HG02885 (cell line): ENCODE measurements around the gene EEIG1.

Experiments used
- ATAC-seq: cut with Tn5 transposase; IDR thresholded peaks from one replicate; pipeline ENCODE4 v1.9.1; 2021; ENCODE audit warnings: mild to moderate bottlenecking; ENCODE audit not compliant: unreplicated experiment, poor library complexity

The EEIG1 gene

GRCh38 chr9:127961613-127962155 is 19.1 kb downstream of the EEIG1 start:
- ATAC-seq = no peak

- ATAC-seq = no peak
Observed at GRCh38 chr9:127961155-127961490, 19.7 kb downstream of the EEIG1 start.

DNA sequence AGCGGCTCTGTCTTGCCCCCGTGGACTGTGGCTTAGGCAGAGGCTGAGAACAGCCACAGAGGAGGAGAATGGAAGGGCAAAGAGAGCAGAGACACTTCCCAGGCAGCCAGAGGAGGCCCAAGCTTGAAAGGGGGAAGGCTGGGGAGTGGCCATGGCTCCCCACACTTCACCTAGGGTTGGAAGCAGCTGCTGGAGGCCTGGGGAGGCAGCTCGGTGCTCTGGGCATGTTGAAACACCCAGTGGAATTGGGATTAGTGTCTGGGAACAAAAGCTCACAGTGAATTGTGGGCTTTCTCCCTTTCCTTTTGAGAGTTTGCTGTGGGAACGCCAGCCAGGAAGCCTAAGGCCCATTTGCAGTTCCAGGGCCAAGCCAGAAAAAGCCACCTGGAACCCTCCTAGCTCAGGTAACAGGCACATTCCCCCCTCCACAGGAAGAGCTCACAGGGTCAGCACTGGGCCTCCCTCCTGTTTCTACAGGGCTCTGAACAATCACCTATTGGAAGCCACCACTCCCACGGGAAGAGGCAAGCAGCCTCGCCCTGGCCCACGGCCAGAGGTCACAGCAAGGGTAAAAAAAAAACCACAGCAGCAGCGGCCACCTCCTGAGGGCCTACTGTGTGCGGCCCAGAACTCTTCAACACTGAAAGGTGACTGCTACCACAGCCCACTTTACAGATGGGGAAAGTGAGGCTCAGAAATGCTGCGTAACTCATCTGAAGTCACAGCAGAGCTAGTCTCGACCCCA is 20.2 kb downstream of the EEIG1 start:
- no peak for ATAC-seq

GRCh38 chr9:127959841-127960409 is 20.9 kb downstream of the EEIG1 start:
- ATAC-seq = no peak

DNA sequence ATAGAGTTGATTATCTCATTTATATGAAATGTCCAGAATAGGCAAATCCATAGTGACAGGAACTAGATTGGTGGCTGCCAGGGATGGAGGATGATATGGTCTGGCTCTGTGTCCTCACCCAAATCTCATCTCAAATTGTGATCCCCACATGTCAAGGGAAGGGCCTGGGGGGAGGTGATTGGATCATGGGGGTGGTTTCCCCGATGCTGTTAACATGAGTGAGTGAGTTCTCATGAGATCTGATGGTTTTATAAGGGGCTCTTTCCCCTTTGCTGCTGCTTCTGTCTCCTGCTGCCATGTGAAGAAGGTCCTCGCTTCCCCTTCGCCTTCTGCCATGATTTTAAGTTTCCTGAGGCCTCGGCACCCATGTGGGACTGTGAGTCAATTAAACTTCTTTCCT is 21.4 kb downstream of the EEIG1 start:
- ATAC-seq = no peak

DNA sequence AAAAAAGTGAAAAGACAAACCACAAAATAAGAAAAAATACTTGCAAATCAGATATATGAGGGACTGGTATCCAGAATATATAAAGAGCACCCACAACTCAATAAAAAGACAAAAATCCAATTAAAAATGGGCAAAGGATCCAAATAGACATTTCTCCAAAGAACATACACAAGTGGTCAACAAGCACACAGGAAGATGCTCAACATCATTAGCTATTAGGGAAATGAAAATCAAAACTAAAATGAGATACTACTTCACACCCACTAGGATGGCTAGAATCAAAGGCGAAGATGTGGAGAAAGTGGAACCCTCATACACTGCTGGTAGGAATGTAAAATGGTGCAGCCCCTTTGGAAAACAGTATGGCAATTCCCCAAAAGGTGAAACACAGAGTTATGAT is 22.1 kb downstream of the EEIG1 start:
- ATAC-seq = no peak

DNA sequence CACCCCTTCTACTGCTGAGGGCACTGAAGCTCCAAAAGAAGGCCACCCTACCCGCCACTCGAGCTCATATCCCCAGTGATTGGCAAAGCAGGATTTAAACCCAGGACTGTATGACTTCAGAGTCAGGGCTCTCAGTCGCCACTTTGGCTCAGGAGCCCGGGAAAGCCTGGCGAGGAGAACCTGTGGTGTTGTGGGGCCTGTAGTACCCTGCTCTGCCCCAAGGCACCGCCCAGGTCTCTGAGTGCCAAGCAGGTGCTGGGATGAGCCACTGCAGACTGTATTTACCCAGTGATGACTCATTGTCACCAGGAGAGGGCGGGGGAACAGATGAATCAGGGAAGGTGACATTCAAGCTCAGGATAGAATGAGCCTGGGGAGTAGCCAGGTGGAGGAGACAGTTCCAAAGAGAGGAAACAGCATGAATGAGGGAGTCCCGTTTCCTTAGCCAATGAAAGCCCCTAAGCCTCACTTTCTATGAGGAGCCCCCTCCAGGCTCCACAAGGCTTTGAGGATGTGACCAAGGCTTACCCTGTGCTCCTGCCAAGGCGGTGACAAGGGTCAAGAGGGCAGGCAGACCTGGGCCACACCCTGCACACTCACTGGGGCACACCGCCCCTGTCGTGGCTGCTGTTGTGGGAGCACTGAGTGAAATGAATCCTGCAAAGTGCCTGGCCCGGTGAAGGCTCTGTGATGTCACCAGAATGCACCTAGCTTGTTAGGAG is 25.3 kb downstream of the EEIG1 start:
- ATAC-seq = peak; percentile 36

DNA sequence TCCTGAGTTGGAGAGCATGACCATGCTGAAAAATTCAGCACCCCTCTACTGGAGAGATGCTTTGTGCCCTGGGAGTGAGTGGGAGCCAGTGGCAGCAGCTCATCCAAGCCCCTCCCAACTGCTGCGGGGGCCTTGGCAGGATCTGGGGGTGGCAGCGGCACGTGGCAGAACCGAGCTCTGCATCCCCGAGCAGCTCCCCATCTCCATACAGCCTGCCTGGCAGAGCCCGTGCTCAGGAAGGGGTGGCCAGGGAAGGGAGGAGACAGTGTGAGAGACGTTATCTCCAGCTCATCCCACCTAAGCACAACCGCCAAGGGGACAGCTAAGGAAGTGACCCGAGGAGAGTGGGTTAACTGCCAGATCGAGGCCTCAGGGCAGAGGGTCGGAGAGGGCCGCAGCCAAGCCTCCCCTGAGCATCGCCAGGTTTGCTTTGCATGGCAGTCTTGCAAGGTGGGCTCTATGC is 25.9 kb downstream of the EEIG1 start:
- ATAC-seq = no peak

DNA sequence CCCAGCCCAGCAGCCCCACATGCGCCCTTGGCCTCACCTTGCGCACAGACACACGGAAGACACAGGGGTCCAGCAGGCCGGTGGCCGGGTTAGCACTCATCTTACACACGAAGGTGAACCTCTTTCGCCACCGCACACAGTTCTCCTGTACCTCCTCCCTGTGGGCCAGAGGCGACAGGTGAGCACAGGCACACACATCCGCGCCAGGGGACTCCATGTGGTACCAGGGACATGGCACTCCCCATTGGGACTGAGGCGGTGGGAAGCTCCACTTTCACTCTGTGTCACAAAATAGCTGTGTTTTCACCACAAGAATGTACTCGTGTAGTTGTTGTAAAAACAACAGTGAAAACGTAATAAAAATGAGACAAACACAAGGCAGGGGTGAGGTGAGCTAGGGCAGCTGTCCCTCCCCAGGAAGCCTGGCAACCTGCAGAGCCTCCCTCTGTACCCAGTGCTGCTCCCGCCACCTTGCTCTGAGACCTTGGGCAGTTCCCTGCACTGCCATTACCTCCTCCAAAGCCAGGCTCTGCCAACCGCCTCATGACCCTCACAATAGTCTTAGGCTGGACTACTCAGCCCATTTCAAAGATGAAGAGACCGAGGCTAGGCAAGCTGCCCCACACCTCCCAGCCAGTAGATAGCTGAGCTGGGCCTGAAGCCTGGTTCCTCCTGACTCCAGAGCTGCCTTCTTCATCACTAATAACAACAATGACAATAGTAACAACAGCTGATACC is 26.9 kb downstream of the EEIG1 start:
- no peak for ATAC-seq

- no peak for ATAC-seq
Observed at GRCh38 chr9:127953154-127953553, 27.6 kb downstream of the EEIG1 start.

DNA sequence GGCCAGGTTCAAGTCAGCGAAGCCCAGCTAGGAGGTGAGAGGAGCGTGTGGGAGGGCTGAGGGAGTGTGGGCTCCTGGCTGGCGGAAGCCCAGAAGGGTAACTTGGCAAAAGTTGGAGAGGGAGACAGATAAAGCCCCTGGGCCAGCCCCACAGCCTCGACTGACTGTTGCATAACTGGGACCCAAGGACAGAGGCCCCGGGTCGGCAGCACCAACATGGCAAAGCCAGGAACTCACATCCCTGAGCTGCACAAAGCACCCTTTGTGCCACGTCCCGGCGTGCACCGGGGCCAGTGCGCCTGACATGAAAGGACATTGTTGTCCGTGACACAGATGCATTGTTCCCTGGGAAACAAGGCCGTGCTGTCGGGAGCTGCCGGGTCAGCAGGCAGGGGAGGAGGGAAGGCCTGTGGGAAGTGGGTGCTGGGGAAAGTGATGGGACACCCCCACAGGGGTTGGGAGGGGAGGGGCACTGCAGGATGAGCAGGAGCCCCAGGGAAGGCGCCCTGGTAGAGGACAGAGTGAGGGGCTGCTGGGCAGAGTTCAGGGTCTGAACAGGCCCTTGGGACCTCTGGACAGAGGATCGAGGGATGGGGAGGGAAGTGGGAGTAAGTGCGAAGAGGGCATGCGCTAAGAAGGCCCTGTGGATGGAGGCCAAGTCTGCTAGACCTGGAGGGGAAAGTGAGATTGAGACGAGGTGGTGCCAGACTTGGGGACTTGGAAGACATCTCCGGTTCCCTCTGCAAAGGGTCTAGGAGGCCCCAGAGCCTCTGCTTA is 30.1 kb downstream of the EEIG1 start:
- no peak for ATAC-seq

DNA sequence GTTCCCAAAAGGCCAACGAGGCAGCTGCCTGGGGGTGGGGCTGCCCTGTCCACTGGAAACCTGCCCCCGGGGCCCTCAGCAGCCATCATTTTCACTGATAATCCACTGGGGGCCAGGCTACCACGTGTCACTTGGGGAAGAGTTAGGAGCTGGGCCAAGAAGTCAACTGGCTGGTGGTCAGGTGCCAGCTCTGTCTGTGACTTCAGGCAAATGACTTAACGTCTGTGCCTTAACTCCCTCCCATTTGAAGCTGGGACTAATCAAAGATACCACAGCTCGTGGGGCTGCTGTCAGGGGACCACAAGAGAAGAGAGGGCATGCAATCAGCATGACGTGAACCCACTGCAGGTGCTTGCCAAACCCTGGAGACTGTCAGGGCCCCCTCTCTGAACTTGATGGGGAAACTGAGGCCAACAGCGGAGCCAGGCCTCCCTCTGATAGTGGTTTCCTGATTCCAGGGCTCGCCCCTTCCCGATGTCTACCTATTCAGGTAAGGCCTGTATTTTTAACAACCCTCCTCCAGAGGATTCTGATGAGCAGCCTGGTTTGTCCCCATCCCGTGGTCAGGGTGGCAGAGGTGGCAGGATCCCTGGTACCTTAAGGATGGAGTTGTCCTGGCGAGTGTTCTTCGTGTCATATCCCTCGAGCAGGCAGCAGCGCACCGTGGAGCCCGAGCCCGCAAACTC is 30.8 kb downstream of the EEIG1 start:
- no peak for ATAC-seq

GRCh38 chr9:127947841-127948710 is 32.7 kb downstream of the EEIG1 start:
- no peak for ATAC-seq

- ATAC-seq = no peak
Observed at GRCh38 chr9:127946728-127947127, 34.1 kb downstream of the EEIG1 start.

- ATAC-seq = no peak
Observed at GRCh38 chr9:127945942-127946341, 34.8 kb downstream of the EEIG1 start.

- ATAC-seq = no peak
Observed at GRCh38 chr9:127945338-127945737, 35.5 kb downstream of the EEIG1 start.

DNA sequence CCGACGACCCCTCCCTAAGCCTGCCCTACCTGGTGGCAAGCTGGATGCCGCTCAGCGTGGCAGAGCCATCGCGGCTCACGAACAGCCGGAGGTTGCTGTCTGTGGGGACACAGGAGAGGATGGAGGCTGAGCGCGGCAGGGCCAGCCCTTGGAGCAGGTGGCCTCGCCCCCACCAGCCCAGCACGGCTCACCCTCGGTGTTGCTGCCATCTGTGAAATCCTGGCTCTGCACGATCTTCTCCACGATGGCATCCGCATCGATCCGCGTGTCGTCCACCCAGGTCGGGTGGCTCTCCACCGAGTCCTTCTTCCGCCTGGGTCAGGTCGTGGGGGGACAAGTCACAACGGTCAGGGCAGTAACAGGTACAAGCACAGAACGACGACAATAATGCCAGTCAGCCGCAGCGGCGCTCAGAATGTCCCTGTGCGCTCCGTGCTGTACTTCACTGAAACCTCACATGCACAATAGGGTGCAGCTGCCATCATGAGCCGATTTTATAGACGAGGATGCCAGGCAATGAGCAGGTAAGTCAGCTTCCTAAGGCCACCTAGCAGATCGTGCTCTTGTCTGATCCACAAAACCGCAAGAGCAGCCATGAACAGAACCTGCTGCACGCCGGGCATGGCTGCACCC is 36.1 kb downstream of the EEIG1 start:
- no peak for ATAC-seq

DNA sequence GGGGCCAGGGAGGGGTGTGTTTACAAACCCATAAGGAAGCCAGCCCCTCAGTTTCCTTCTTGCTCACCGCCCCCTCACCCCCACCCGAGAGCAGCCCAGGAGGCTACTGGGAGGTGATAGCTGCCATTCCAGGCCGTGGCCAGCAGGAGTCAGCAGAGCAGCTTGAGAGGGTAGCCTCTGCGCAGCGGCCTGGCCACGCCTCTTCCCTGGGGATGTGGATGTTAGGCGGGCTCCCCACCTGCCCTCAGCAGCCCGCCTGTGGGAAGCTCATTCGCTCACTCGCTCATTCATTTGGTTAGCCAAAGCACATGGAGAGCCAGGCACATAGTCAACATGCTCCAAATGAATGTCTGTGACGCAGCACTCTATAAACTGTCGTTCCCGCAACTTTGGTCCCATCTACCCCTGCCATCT is 37.1 kb downstream of the EEIG1 start:
- no peak for ATAC-seq
